Transverse colon (tissue), 4 donors: ENCODE results near the gene ANKFN1. TPM values are rescaled to one million over a fixed set of nuclear protein-coding genes. Genes with fewer than 3 reads are reported as not detected.

Experiments used
- DNase-seq: peaks from one replicate; pipeline ENCODE4 v3.0.0-alpha.2; 2019
- H3K27ac ChIP-seq, 4 donors: fragments of 200-600 bp; sonication (generic); 2 replicates each; pipeline ENCODE4 v1.5.1; 2016 to 2018; ENCODE audit warnings: inconsistent platforms in 4 of 4
- H3K27me3 ChIP-seq: fragments of 200-600 bp; sonication (generic); 2 replicates; pipeline ENCODE4 v1.5.1; 2017; ENCODE audit warnings: inconsistent platforms
- H3K36me3 ChIP-seq, 4 donors: fragments of 200-600 bp; sonication (generic); 2 replicates each; pipeline ENCODE4 v1.5.1; 2017 to 2019; ENCODE audit warnings: inconsistent platforms in 4 of 4
- H3K4me1 ChIP-seq, 4 donors: fragments of 200-600 bp; sonication (generic); 2 replicates each; pipeline ENCODE4 v1.5.1; 2017 to 2020; ENCODE audit warnings: inconsistent platforms in 4 of 4
- H3K4me3 ChIP-seq, 4 donors: fragments of 200-600 bp; sonication (generic); 1 replicate in 1 of 4; 2 replicates in 3 of 4; pipeline versions ENCODE4 v1.5.1 to v1.6.1; 2017 to 2019; ENCODE audit warnings: inconsistent platforms in 4 of 4
- H3K9me3 ChIP-seq, 2 donors: fragments of 200-600 bp; sonication (generic); 2 replicates each; pipeline ENCODE4 v1.5.1; 2017 to 2019; ENCODE audit warnings: inconsistent platforms in 2 of 2
- EP300 ChIP-seq: sonication (generic); formaldehyde crosslinking; IDR thresholded peaks from one replicate; pipeline ENCODE4 v1.6.1; 2017; ENCODE audit warnings: antibody characterized with exemption, low read depth
- POLR2A ChIP-seq: fragments of 450-650 bp; IDR thresholded peaks from one replicate; pipeline ENCODE4 v1.6.1; 2016; ENCODE audit warnings: antibody characterized with exemption, mild to moderate bottlenecking, moderate library complexity
- POLR2AphosphoS5 ChIP-seq, 3 donors: sonication (generic); formaldehyde crosslinking; IDR thresholded peaks; one replicate each; pipeline ENCODE4 v1.6.1; 2016; ENCODE audit warnings: antibody characterized with exemption in 3 of 3
- WGBS, 2 donors: methylation state at CpG; one replicate each; pipeline ENCODE4 v1.1.5; 2018; ENCODE audit warnings: low coverage in 1 of 2; 5-methylcytosine and 5-hydroxymethylcytosine counted together
- in situ Hi-C, 4 donors: fragments of 200-750 bp; cut with MboI; loops; one replicate each; pipeline versions ENCODE4 v1.15.0 to v1.15.1; 2017; ENCODE audit warnings: low sequenced_read_pairs in 3 of 4, low pct_ligation_motif_present in 1 of 4, low pct_unique_long_range_greater_than_20kb in 1 of 4
- intact Hi-C: fragments of 100-400 bp; cut with DNase I; formaldehyde crosslinking; loops from one replicate; pipeline ENCODE4 v1.15.1; 2023; ENCODE audit warnings: low total_unique reads
- total RNA-seq, 4 donors: library from RNA; depleted of rRNA; stranded (reverse); fragments of >200 nt; gene quantifications; one replicate each; pipeline ENCODE4 v1.1.0, GENCODE V29; 2016
- TF ChIP-seq, protein P1 (sequence below), 5 experiments: fragments of 200-600 bp in 3 of 5; fragments of 450-650 bp in 2 of 5; sonication (generic) in 3 of 5; IDR thresholded peaks; 1 replicate in 2 of 5; 2 replicates in 3 of 5; pipeline ENCODE4 v1.5.1; 2016 to 2017; ENCODE audit warnings: antibody characterized with exemption in 5 of 5, inconsistent platforms in 3 of 5, mild to moderate bottlenecking in 2 of 5, moderate library complexity in 1 of 5

Gene ANKFN1
- total RNA-seq, 4 donors from 2014 or later: 1.2 TPM; not detected in 3

DNA sequence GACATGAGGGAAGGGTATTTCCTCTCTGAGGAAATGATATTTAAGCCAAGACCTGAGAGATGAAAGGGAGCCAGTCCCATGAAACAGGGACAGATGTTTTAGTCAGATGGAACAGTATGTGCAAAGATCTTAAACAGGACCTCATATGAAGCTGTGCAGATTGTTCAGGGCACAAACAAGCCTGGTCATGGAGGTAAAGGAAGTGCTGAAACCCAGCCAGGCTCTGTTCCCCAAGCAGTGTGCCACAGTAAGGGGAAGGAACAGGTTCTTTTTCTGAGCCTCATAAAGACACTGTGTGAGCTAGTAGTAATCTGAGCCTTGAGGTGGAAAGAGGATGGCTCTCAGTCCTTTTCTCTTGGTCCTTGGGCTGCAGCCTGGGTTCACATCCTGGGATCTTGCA lies 159.9 kb downstream of the ANKFN1 start:
- Histone ChIP-seq H3K27ac (no peak overlapping the region), H3K4me3 (no peak overlapping the region), H3K9me3 (no peaks in the 10 kb centered on the region), H3K4me1 (no peaks in the 10 kb centered on the region), H3K36me3 (no peaks in the 10 kb centered on the region), H3K27me3 (no peaks in the 10 kb centered on the region)
- intact Hi-C loops (loop anchor here (10.0 kb wide), 1 partner anchor 188 kb away; no protein-coding TSS in a partner anchor), in situ Hi-C loops (loop anchor here in 3 of 4 donors (25.0 kb wide), 2 partner anchors 476 to 776 kb away; no protein-coding TSS in a partner anchor)
- TF ChIP-seq, protein P1, sequence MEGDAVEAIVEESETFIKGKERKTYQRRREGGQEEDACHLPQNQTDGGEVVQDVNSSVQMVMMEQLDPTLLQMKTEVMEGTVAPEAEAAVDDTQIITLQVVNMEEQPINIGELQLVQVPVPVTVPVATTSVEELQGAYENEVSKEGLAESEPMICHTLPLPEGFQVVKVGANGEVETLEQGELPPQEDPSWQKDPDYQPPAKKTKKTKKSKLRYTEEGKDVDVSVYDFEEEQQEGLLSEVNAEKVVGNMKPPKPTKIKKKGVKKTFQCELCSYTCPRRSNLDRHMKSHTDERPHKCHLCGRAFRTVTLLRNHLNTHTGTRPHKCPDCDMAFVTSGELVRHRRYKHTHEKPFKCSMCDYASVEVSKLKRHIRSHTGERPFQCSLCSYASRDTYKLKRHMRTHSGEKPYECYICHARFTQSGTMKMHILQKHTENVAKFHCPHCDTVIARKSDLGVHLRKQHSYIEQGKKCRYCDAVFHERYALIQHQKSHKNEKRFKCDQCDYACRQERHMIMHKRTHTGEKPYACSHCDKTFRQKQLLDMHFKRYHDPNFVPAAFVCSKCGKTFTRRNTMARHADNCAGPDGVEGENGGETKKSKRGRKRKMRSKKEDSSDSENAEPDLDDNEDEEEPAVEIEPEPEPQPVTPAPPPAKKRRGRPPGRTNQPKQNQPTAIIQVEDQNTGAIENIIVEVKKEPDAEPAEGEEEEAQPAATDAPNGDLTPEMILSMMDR (IDR thresholded peaks at IDR 0.05): no peak
- TF ChIP-seq POLR2A (no peak), POLR2AphosphoS5 (IDR thresholded peaks at IDR 0.05) (no peak), EP300 (no peak)
- DNase-seq: no peak

DNA sequence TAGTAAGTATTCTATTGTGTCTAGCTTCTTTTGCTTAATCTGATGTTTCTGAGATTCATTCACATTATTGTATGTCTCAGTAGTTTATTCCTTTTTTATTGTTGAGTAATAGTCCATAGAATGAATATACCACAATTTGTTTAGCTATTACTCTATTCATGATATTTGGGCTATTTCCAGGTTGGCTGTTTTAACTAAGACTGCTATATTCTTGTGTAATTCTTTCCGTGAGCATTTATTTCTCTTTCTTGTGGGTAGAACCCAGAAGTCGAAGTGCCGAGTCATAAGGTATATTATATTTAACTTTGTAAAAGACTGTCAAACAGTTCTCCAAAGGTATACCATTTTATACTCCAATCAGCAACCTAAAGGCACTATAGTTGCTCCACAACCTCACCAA lies 160.8 kb downstream of the ANKFN1 start:
- Histone ChIP-seq H3K9me3 (no peaks in the 10 kb centered on the region), H3K4me1 (no peaks in the 10 kb centered on the region), H3K27me3 (no peaks in the 10 kb centered on the region), H3K27ac (no peak overlapping the region), H3K4me3 (no peak overlapping the region), H3K36me3 (no peaks in the 10 kb centered on the region)
- intact Hi-C loops: loop anchor here (10.0 kb wide), 1 partner anchor 189 kb away; no protein-coding TSS in a partner anchor
- TF ChIP-seq EP300: no peak
- TF ChIP-seq, protein P1 (IDR thresholded peaks at IDR 0.05): no peak
- TF ChIP-seq POLR2A: no peak
- no peak for TF ChIP-seq POLR2AphosphoS5 (IDR thresholded peaks at IDR 0.05)
- in situ Hi-C loops: loop anchor here in 3 of 4 donors (25.0 kb wide), 2 partner anchors 477 to 777 kb away; no protein-coding TSS in a partner anchor
- no peak for DNase-seq
- WGBS, 2 donors: 50 to 73% methylated on average over 3 of the region's 3 CpGs

DNA sequence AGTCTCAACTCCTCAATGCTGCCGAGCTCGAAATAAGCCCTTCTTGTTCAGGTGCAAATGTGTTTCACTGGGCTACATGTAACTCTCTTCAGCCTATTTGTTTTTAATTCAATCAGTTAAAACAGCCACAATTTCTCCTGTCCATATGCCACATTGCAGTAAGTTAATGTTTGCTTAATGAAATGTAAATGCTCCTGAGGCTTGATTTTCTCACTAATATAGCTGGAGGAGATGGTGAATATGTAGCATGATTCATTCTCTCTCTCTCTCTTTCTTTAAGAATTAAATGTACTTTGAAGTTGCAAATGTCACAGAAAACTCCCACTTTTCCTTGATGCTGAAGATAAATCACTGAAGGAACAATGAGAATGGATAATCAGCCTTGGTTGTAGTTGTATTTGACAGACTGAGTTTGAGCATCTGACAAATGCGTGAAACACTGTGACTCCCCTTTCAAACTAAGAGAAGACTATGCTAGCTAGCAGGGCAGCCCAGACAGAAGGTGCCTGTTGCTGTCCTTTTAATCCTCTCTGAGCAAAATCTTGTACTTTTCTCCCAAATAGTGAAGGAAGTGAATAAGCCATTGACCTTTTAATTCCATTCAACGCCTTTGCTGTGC lies 161.8 kb downstream of the ANKFN1 start:
- Histone ChIP-seq H3K9me3 (no peaks in the 10 kb centered on the region), H3K4me3 (no peak overlapping the region), H3K36me3 (no peaks in the 10 kb centered on the region), H3K27me3 (no peaks in the 10 kb centered on the region), H3K4me1 (no peaks in the 10 kb centered on the region), H3K27ac (no peak overlapping the region)
- TF ChIP-seq POLR2AphosphoS5 (IDR thresholded peaks at IDR 0.05) (no peak), EP300 (no peak), POLR2A (no peak)
- TF ChIP-seq, protein P1 (IDR thresholded peaks at IDR 0.05): no peak
- DNase-seq: no peak
- intact Hi-C loops (loop anchor here (10.0 kb wide), 1 partner anchor 190 kb away; no protein-coding TSS in a partner anchor), in situ Hi-C loops (loop anchor here in 3 of 4 donors (25.0 kb wide), 2 partner anchors 478 to 778 kb away; no protein-coding TSS in a partner anchor)
- WGBS, 2 donors: 68 to 75% methylated on average over 3 to 4 of the region's 4 CpGs

DNA sequence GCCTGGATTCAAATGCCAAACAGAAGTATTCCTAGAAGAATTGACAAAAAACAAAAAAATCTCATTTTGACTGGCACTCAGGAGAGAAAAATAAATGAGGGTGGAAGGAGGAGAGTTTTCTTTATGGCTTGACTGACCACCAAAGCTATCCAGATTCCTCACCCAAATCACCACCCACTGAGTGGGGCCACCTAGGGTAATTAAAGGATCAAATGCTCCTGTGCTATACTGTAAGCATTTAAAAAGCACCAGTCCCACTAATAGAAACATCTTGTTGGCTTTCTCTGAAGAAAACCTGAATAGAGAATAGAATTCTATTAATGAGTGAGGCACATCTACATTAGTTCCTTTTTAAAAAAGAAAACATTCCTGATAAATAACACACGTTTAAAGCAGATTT lies 163.3 kb downstream of the ANKFN1 start:
- in situ Hi-C loops: loop anchor here in 3 of 4 donors (25.0 kb wide), 2 partner anchors 479 to 779 kb away; no protein-coding TSS in a partner anchor
- no peak for TF ChIP-seq POLR2AphosphoS5 (IDR thresholded peaks at IDR 0.05)
- TF ChIP-seq POLR2A: no peak
- TF ChIP-seq, protein P1 (IDR thresholded peaks at IDR 0.05): no peak
- no peak for TF ChIP-seq EP300
- Histone ChIP-seq H3K4me3 (no peak overlapping the region), H3K27me3 (no peaks in the 10 kb centered on the region), H3K36me3 (no peaks in the 10 kb centered on the region), H3K4me1 (no peaks in the 10 kb centered on the region), H3K27ac (no peak overlapping the region), H3K9me3 (no peaks in the 10 kb centered on the region)
- intact Hi-C loops: loop anchor here (10.0 kb wide), 1 partner anchor 192 kb away; no protein-coding TSS in a partner anchor
- no peak for DNase-seq
- 58 to 64% methylated on average over 1 of the region's 1 CpG for WGBS, 2 donors
